DOHH2 (cell line): ENCODE data around the gene PPP3CA.

ENCODE experiments used
- H3F3A ChIP-seq: fragments of 200-600 bp; sonication (generic), shearing (Covaris generic); 2 replicates; pipeline ENCODE4 v1.6.0; 2016; ENCODE audit warnings: antibody characterized with exemption, mild to moderate bottlenecking; ENCODE audit not compliant: control insufficient read depth, insufficient read depth
- H3K27ac ChIP-seq: fragments of 200-600 bp; sonication (generic); 2 replicates; pipeline ENCODE4 v1.5.1; 2014; ENCODE audit warnings: low read depth, mild to moderate bottlenecking, low read length, moderate library complexity
- H3K27me3 ChIP-seq: fragments of 200-600 bp; sonication (generic); 2 replicates; pipeline ENCODE4 v1.6.1; 2014; ENCODE audit warnings: mild to moderate bottlenecking, low read length, mixed read lengths; ENCODE audit not compliant: control insufficient read depth
- H3K36me3 ChIP-seq: fragments of 200-600 bp; sonication (generic); 2 replicates; pipeline ENCODE4 v1.6.1; 2014; ENCODE audit warnings: mild to moderate bottlenecking, low read length, moderate library complexity, mixed read lengths; ENCODE audit not compliant: control insufficient read depth
- H3K4me1 ChIP-seq: fragments of 200-600 bp; sonication (generic); 2 replicates; pipeline ENCODE4 v1.6.1; 2014; ENCODE audit warnings: mild to moderate bottlenecking, low read length, mixed read lengths; ENCODE audit not compliant: control insufficient read depth
- H3K4me2 ChIP-seq: fragments of 200-600 bp; sonication (generic); 2 replicates; pipeline ENCODE4 v1.6.0; 2014; ENCODE audit warnings: mild to moderate bottlenecking, low read length, moderate library complexity
- H3K4me3 ChIP-seq: fragments of 200-600 bp; sonication (generic); 2 replicates; pipeline ENCODE4 v1.5.1; 2014; ENCODE audit warnings: mild to moderate bottlenecking, low read length, mixed read lengths
- H3K79me2 ChIP-seq: fragments of 200-600 bp; sonication (generic); 2 replicates; pipeline ENCODE4 v1.6.1; 2014; ENCODE audit warnings: mild to moderate bottlenecking, low read length, mixed read lengths; ENCODE audit not compliant: control insufficient read depth
- H3K9me2 ChIP-seq: fragments of 200-600 bp; sonication (generic); replicated peaks from 2 replicates; pipeline ENCODE4 v1.6.1; 2014; ENCODE audit warnings: mild to moderate bottlenecking, low read length, mixed read lengths; ENCODE audit not compliant: control insufficient read depth
- H3K9me3 ChIP-seq: fragments of 200-600 bp; sonication (generic); 2 replicates; pipeline ENCODE4 v1.6.1; 2014; ENCODE audit warnings: antibody characterized with exemption, low read length, mixed read lengths; ENCODE audit not compliant: control insufficient read depth, insufficient read depth
- H4K20me1 ChIP-seq: fragments of 200-600 bp; sonication (generic); 2 replicates; pipeline ENCODE4 v1.6.0; 2014; ENCODE audit warnings: low read depth, mild to moderate bottlenecking, antibody characterized with exemption, low read length, moderate library complexity; ENCODE audit not compliant: control insufficient read depth, insufficient read depth
- EZH2phosphoT487 ChIP-seq: fragments of 200-600 bp; sonication (generic); IDR thresholded peaks from 2 replicates; pipeline ENCODE4 v1.6.1; 2017; ENCODE audit warnings: borderline replicate concordance, mild to moderate bottlenecking, antibody characterized with exemption, low read length, moderate library complexity, mixed read lengths
- TF ChIP-seq, protein P1 (sequence below): fragments of 200-600 bp; sonication (generic); IDR thresholded peaks from one replicate; pipeline ENCODE4 v1.5.1; 2014; ENCODE audit warnings: antibody characterized with exemption, mild to moderate bottlenecking, low read depth, low read length; ENCODE audit not compliant: poor library complexity, severe bottlenecking

Gene PPP3CA

GRCh38 chr4:101321481-101322042, 25.8 kb downstream of the PPP3CA start:
- Histone ChIP-seq H3K4me3 (no peak overlapping the region), H4K20me1 (no peaks in the 10 kb centered on the region), H3K4me1 (peaks cover 10% of the 10 kb centered on the region), H3K9me2 (no peaks in the 10 kb centered on the region), H3K79me2 (peaks cover 27% of the 10 kb centered on the region), H3K36me3 (no peaks in the 10 kb centered on the region), H3K4me2 (no peak overlapping the region), H3F3A (no peaks in the 10 kb centered on the region), H3K9me3 (no peaks in the 10 kb centered on the region), H3K27ac (no peak overlapping the region), H3K27me3 (no peaks in the 10 kb centered on the region)
- TF ChIP-seq EZH2phosphoT487, result no peak
- TF ChIP-seq, protein P1, sequence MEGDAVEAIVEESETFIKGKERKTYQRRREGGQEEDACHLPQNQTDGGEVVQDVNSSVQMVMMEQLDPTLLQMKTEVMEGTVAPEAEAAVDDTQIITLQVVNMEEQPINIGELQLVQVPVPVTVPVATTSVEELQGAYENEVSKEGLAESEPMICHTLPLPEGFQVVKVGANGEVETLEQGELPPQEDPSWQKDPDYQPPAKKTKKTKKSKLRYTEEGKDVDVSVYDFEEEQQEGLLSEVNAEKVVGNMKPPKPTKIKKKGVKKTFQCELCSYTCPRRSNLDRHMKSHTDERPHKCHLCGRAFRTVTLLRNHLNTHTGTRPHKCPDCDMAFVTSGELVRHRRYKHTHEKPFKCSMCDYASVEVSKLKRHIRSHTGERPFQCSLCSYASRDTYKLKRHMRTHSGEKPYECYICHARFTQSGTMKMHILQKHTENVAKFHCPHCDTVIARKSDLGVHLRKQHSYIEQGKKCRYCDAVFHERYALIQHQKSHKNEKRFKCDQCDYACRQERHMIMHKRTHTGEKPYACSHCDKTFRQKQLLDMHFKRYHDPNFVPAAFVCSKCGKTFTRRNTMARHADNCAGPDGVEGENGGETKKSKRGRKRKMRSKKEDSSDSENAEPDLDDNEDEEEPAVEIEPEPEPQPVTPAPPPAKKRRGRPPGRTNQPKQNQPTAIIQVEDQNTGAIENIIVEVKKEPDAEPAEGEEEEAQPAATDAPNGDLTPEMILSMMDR, result no peak

- no peaks in the 10 kb centered on the region for H3K4me1 ChIP-seq
- H3F3A ChIP-seq, result no peaks in the 10 kb centered on the region
- no peaks in the 10 kb centered on the region for H3K27me3 ChIP-seq
- no peaks in the 10 kb centered on the region for H3K9me3 ChIP-seq
- H3K27ac ChIP-seq, result no peak overlapping the region
- H4K20me1 ChIP-seq, result no peaks in the 10 kb centered on the region
- H3K4me3 ChIP-seq, result no peak overlapping the region
- H3K9me2 ChIP-seq, result no peaks in the 10 kb centered on the region
- TF ChIP-seq, protein P1, result no peak
- TF ChIP-seq EZH2phosphoT487, result no peak
- no peaks in the 10 kb centered on the region for H3K36me3 ChIP-seq
- H3K4me2 ChIP-seq, result no peak overlapping the region
- peaks cover 29% of the 10 kb centered on the region for H3K79me2 ChIP-seq
These were observed 31.5 kb downstream of the PPP3CA start for GRCh38 chr4:101315786-101316185.

GRCh38 chr4:101315041-101315440, 32.3 kb downstream of the PPP3CA start:
- H3K36me3 ChIP-seq, result no peaks in the 10 kb centered on the region
- H3K4me1 ChIP-seq, result no peaks in the 10 kb centered on the region
- H3K79me2 ChIP-seq, result peaks cover 25% of the 10 kb centered on the region
- H3K9me2 ChIP-seq, result no peaks in the 10 kb centered on the region
- no peaks in the 10 kb centered on the region for H3K9me3 ChIP-seq
- TF ChIP-seq, protein P1, result no peak
- TF ChIP-seq EZH2phosphoT487, result no peak
- no peaks in the 10 kb centered on the region for H3K27me3 ChIP-seq
- no peak overlapping the region for H3K4me2 ChIP-seq
- no peaks in the 10 kb centered on the region for H4K20me1 ChIP-seq
- H3K4me3 ChIP-seq, result no peak overlapping the region
- H3K27ac ChIP-seq, result no peak overlapping the region
- H3F3A ChIP-seq, result no peaks in the 10 kb centered on the region
